HEK293 (cell line): Measurements from ENCODE around the gene RAB6A.

Experiments
- KLF17 ChIP-seq: fragments of 450-650 bp; formaldehyde crosslinking; IDR thresholded peaks from 2 replicates; pipeline ENCODE4 v1.5.1; 2016; ENCODE audit warnings: missing biosample characterization, missing genetic modification characterization
- SETDB1 ChIP-seq: IDR thresholded peaks from one replicate; pipeline ENCODE4 v1.6.1; 2017; ENCODE audit warnings: mild to moderate bottlenecking, low read length, moderate library complexity, mixed read lengths; ENCODE audit not compliant: insufficient read length
- YY1 ChIP-seq: fragments of 450-650 bp; formaldehyde crosslinking; IDR thresholded peaks from 2 replicates; pipeline ENCODE4 v1.5.1; 2018; ENCODE audit warnings: missing biosample characterization, missing genetic modification characterization
- ZNF148 ChIP-seq: fragments of 450-650 bp; formaldehyde crosslinking; IDR thresholded peaks from 2 replicates; pipeline ENCODE4 v1.5.0; 2017; ENCODE audit warnings: missing biosample characterization, missing genetic modification characterization, borderline replicate concordance
- ZNF24 ChIP-seq: fragments of 450-650 bp; formaldehyde crosslinking; IDR thresholded peaks from 2 replicates; pipeline ENCODE4 v1.5.1; 2016; ENCODE audit warnings: missing biosample characterization, missing genetic modification characterization
- ZNF335 ChIP-seq: fragments of 450-650 bp; formaldehyde crosslinking; conservative IDR thresholded peaks from 2 replicates; pipeline ENCODE4 v1.5.1; 2016; ENCODE audit warnings: missing biosample characterization, missing genetic modification characterization
- ZNF660 ChIP-seq: fragments of 450-650 bp; IDR thresholded peaks from 2 replicates; pipeline ENCODE4 v1.5.1; 2018; ENCODE audit warnings: missing biosample characterization, mild to moderate bottlenecking, missing genetic modification characterization
- ZNF777 ChIP-seq: fragments of 450-650 bp; formaldehyde crosslinking; IDR thresholded peaks from 2 replicates; pipeline ENCODE4 v1.5.1; 2017; ENCODE audit warnings: missing biosample characterization, missing genetic modification characterization, borderline replicate concordance
- ZSCAN4 ChIP-seq: fragments of 450-650 bp; formaldehyde crosslinking; IDR thresholded peaks from 2 replicates; pipeline ENCODE4 v1.5.1; 2017; ENCODE audit warnings: missing biosample characterization, missing genetic modification characterization
- TF ChIP-seq, protein P1 (sequence below): fragments of 450-650 bp; formaldehyde crosslinking; IDR thresholded peaks from 2 replicates; pipeline ENCODE4 v1.5.1; 2016; ENCODE audit warnings: missing biosample characterization, missing genetic modification characterization
- TF ChIP-seq, protein P2 (sequence below): fragments of 450-650 bp; formaldehyde crosslinking; IDR thresholded peaks from 2 replicates; pipeline ENCODE4 v1.5.1; 2016; ENCODE audit warnings: missing biosample characterization, missing genetic modification characterization
- TF ChIP-seq, protein P3 (sequence below): fragments of 450-650 bp; formaldehyde crosslinking; IDR thresholded peaks from 2 replicates; pipeline ENCODE4 v1.5.1; 2016; ENCODE audit warnings: missing biosample characterization, missing genetic modification characterization

DNA sequence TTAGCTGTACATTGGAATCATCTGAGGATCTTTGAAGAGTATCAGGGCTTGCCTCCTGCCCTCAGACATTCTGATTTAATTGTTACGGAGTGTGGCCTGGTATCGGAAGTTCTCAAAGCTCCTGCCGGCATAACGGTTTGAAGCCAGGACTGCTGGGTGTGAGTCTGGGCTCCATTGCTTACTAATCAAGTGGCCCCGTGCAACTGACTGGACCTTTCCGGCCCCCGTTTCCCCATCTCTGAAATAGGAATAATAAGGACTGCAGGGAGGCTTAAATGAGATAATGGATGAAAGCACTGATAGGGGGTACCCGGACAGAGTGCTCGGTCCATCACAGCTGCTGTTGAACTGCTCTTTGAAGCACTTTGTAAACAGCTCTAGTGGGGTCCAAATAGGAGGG, 112.8 kb downstream of the RAB6A start:
- TF ChIP-seq YY1 (no peak), ZNF777 (tag by site-specific recombination) (no peak), ZNF335 (tag by site-specific recombination) (no peak), SETDB1 (no peak), KLF17 (tag by site-specific recombination) (no peak), ZSCAN4 (tag by site-specific recombination) (no peak), ZNF148 (tag by site-specific recombination) (no peak), ZNF24 (tag by site-specific recombination) (no peak), ZNF660 (tag by site-specific recombination) (no peak)
- TF ChIP-seq, protein P1, sequence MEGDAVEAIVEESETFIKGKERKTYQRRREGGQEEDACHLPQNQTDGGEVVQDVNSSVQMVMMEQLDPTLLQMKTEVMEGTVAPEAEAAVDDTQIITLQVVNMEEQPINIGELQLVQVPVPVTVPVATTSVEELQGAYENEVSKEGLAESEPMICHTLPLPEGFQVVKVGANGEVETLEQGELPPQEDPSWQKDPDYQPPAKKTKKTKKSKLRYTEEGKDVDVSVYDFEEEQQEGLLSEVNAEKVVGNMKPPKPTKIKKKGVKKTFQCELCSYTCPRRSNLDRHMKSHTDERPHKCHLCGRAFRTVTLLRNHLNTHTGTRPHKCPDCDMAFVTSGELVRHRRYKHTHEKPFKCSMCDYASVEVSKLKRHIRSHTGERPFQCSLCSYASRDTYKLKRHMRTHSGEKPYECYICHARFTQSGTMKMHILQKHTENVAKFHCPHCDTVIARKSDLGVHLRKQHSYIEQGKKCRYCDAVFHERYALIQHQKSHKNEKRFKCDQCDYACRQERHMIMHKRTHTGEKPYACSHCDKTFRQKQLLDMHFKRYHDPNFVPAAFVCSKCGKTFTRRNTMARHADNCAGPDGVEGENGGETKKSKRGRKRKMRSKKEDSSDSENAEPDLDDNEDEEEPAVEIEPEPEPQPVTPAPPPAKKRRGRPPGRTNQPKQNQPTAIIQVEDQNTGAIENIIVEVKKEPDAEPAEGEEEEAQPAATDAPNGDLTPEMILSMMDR (tag by site-specific recombination): no peak
- TF ChIP-seq, protein P2, sequence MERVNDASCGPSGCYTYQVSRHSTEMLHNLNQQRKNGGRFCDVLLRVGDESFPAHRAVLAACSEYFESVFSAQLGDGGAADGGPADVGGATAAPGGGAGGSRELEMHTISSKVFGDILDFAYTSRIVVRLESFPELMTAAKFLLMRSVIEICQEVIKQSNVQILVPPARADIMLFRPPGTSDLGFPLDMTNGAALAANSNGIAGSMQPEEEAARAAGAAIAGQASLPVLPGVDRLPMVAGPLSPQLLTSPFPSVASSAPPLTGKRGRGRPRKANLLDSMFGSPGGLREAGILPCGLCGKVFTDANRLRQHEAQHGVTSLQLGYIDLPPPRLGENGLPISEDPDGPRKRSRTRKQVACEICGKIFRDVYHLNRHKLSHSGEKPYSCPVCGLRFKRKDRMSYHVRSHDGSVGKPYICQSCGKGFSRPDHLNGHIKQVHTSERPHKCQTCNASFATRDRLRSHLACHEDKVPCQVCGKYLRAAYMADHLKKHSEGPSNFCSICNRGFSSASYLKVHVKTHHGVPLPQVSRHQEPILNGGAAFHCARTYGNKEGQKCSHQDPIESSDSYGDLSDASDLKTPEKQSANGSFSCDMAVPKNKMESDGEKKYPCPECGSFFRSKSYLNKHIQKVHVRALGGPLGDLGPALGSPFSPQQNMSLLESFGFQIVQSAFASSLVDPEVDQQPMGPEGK (tag by site-specific recombination): no peak
- TF ChIP-seq, protein P3, sequence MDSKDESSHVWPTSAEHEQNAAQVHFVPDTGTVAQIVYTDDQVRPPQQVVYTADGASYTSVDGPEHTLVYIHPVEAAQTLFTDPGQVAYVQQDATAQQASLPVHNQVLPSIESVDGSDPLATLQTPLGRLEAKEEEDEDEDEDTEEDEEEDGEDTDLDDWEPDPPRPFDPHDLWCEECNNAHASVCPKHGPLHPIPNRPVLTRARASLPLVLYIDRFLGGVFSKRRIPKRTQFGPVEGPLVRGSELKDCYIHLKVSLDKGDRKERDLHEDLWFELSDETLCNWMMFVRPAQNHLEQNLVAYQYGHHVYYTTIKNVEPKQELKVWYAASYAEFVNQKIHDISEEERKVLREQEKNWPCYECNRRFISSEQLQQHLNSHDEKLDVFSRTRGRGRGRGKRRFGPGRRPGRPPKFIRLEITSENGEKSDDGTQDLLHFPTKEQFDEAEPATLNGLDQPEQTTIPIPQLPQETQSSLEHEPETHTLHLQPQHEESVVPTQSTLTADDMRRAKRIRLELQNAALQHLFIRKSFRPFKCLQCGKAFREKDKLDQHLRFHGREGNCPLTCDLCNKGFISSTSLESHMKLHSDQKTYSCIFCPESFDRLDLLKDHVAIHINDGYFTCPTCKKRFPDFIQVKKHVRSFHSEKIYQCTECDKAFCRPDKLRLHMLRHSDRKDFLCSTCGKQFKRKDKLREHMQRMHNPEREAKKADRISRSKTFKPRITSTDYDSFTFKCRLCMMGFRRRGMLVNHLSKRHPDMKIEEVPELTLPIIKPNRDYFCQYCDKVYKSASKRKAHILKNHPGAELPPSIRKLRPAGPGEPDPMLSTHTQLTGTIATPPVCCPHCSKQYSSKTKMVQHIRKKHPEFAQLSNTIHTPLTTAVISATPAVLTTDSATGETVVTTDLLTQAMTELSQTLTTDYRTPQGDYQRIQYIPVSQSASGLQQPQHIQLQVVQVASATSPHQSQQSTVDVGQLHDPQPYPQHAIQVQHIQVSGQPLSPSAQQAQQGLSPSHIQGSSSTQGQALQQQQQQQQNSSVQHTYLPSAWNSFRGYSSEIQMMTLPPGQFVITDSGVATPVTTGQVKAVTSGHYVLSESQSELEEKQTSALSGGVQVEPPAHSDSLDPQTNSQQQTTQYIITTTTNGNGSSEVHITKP (tag by site-specific recombination): no peak
